ENCODE measurements around the gene MLKL.

DNA sequence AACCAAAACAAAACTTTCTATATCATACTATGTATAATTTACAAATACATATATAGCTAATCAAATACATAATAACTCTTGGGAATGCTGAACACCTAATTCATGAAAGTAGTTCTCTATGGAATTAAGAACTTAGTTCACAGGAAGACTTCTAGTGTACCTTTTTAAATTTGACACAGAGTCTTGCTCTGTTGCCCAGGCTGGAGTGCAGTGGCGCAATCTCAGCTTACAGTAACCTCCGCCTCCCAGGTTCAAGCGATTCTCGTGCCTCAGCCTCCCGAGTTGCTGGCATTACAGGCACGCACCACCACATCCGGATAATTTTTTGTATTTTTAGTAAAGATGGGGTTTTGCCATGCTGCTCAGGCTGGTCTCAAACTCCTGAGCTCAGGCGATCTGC, 58.7 kb downstream of the MLKL start:
- TF ChIP-seq, protein P1, sequence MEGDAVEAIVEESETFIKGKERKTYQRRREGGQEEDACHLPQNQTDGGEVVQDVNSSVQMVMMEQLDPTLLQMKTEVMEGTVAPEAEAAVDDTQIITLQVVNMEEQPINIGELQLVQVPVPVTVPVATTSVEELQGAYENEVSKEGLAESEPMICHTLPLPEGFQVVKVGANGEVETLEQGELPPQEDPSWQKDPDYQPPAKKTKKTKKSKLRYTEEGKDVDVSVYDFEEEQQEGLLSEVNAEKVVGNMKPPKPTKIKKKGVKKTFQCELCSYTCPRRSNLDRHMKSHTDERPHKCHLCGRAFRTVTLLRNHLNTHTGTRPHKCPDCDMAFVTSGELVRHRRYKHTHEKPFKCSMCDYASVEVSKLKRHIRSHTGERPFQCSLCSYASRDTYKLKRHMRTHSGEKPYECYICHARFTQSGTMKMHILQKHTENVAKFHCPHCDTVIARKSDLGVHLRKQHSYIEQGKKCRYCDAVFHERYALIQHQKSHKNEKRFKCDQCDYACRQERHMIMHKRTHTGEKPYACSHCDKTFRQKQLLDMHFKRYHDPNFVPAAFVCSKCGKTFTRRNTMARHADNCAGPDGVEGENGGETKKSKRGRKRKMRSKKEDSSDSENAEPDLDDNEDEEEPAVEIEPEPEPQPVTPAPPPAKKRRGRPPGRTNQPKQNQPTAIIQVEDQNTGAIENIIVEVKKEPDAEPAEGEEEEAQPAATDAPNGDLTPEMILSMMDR (IDR thresholded peaks at IDR 0.05): no peak
- TF ChIP-seq POLR2A (IDR thresholded peaks at IDR 0.05) (no peak), POLR2AphosphoS5 (IDR thresholded peaks at IDR 0.05) (no peak)

Measured in breast epithelium (tissue), 3 donors.